CD4-positive, alpha-beta T cell (primary cell): ENCODE results near the gene PSMD5. TPM values are rescaled to one million over a fixed set of nuclear protein-coding genes. Genes with fewer than 3 reads are reported as not detected.

Experiments
- ATAC-seq: fragments of 200-7000 bp; cut with Tn5 transposase; one replicate; pipeline ENCODE4 v1.10.0; 2022; ENCODE audit warnings: mild to moderate bottlenecking; ENCODE audit not compliant: poor library complexity
- CTCF ChIA-PET: fragments of 350-600 bp; sonication (Branson Sonifier 250); formaldehyde crosslinking; loops from one replicate; lab custom pipeline; 2021; ENCODE audit warnings: antibody characterized with exemption, inconsistent platforms; lab: Charles Lee
- POLR2A ChIA-PET: fragments of 350-600 bp; sonication (Branson Sonifier 250); formaldehyde crosslinking; loops from one replicate; lab custom pipeline; 2021; ENCODE audit warnings: antibody characterized with exemption, inconsistent platforms; lab: Charles Lee
- DNase-seq, 14 experiments: peaks; one replicate each; pipeline ENCODE4 v3.0.0-alpha.2; 2013 to 2020; ENCODE audit warnings: mixed read lengths in 2 of 14
- H3K27ac ChIP-seq, 2 donors: one replicate each; pipeline versions ENCODE4 v1.5.1 to v1.7.0; 2013; ENCODE audit warnings: low read length in 2 of 2, low read depth in 1 of 2, mild to moderate bottlenecking in 1 of 2
- H3K27me3 ChIP-seq, 2 experiments: 1 replicate in 1 of 2; 2 replicates in 1 of 2; pipeline versions ENCODE4 v1.6.1 to v1.7.0; 2013; ENCODE audit warnings: low read length in 2 of 2, control low read depth in 1 of 2, mild to moderate bottlenecking in 1 of 2, moderate library complexity in 1 of 2; ENCODE audit not compliant: insufficient read depth in 2 of 2, control insufficient read depth in 1 of 2
- H3K36me3 ChIP-seq: one replicate; pipeline ENCODE4 v1.6.1; 2013; ENCODE audit warnings: low read length, control low read depth; ENCODE audit not compliant: insufficient read depth
- H3K4me1 ChIP-seq: one replicate; pipeline ENCODE4 v1.6.1; 2013; ENCODE audit warnings: low read length, control low read depth; ENCODE audit not compliant: insufficient read depth
- H3K4me3 ChIP-seq: one replicate; pipeline ENCODE4 v1.5.1; 2013; ENCODE audit warnings: mild to moderate bottlenecking, low read length, moderate library complexity
- H3K9me3 ChIP-seq, 2 experiments: 1 replicate in 1 of 2; 2 replicates in 1 of 2; pipeline versions ENCODE4 v1.6.1 to v1.7.0; 2013; ENCODE audit warnings: low read length in 2 of 2, mild to moderate bottlenecking in 2 of 2, control low read depth in 1 of 2, moderate library complexity in 1 of 2; ENCODE audit not compliant: control insufficient read depth in 1 of 2, insufficient read depth in 1 of 2
- H3K27ac Mint-ChIP-seq: one replicate; pipeline ENCODE4 v1.8.0; 2020; ENCODE audit warnings: mixed read lengths
- H3K27me3 Mint-ChIP-seq: one replicate; pipeline ENCODE4 v1.8.0; 2021; ENCODE audit warnings: mixed read lengths
- H3K36me3 Mint-ChIP-seq: one replicate; pipeline ENCODE4 v1.8.0; 2021; ENCODE audit warnings: low read depth, mixed read lengths
- H3K4me1 Mint-ChIP-seq: one replicate; pipeline ENCODE4 v1.8.0; 2021; ENCODE audit warnings: low read depth, mixed read lengths
- H3K4me3 Mint-ChIP-seq: one replicate; pipeline ENCODE4 v1.8.0; 2020; ENCODE audit warnings: mild to moderate bottlenecking, mixed read lengths
- H3K9me3 Mint-ChIP-seq: one replicate; pipeline ENCODE4 v1.8.0; 2020; ENCODE audit warnings: mixed read lengths
- CTCF ChIP-seq: fragments of 200-600 bp; IDR thresholded peaks from one replicate; pipeline ENCODE4 v1.8.0; 2022; ENCODE audit warnings: antibody characterized with exemption, mild to moderate bottlenecking
- intact Hi-C, 2 experiments: fragments of 100-400 bp; cut with DNase I in 1 of 2; cut with micrococcal nuclease in 1 of 2; formaldehyde crosslinking; loops; one replicate each; pipeline versions ENCODE4 v1.15.1 to v1.9.0; 2023 to 2025; cut with DNase I, micrococcal nuclease
- total RNA-seq, 174 experiments: library from RNA in 2 of 174; stranded (reverse) in 2 of 174; gene quantifications; one replicate each; pipeline ENCODE4 v1.2.3 and lab custom pipeline; 2021 to 2026

The PSMD5 gene
- total RNA-seq, 2 experiments from 2014 or later = 35.4 to 44.3 TPM

GRCh38 chr9:120875954-120876841, 33.5 kb upstream of the PSMD5 start:
- POLR2A ChIA-PET = interaction anchor here (0.7 to 10.8 kb wide), 11 partner anchors 17 to 199 kb away, joined by 3 to 327 read pairs (median 9); partner anchors contain the start of gene TRAF1
- peak overlapping the region; percentile 87 to 93 for H3K27ac ChIP-seq
- DNase-seq = peak; percentile 53 to 93 (median 84)

DNA sequence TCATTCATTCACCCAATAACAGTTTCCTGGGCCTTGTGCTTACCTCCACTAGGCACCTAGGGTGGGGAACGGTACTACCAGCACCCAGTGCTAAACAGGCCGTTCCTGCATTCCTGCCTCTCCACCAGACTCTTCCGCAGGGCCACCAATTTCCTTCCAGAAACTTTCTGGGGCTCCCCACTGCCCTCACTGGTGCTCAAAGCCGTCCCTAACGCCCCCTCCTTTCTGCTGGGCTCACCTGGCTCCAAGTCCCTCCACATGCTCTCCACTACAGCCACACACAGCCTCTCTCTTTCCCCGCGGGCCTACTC, 32.9 kb upstream of the PSMD5 start:
- Histone ChIP-seq H3K36me3 (peaks cover 23% of the 10 kb centered on the region), H3K27ac (peak overlapping the region; percentile 82 to 93), H3K4me3 (peak overlapping the region; percentile 64), H3K4me1 (peaks cover 77% of the 10 kb centered on the region), H3K9me3 (no peaks in the 10 kb centered on the region), H3K27me3 (no peaks in the 10 kb centered on the region)
- intact Hi-C loops = loop anchor here (5.0 kb wide), 2 partner anchors 37 to 107 kb away; no protein-coding TSS in a partner anchor
- H3K9me3 Mint-ChIP-seq = no peaks in the 10 kb centered on the region
- ChIA-PET POLR2A (interaction anchor here (1.2 to 10.8 kb wide), 6 partner anchors 17 to 64 kb away, joined by 3 to 327 read pairs (median 19); partner anchors contain the start of gene TRAF1), CTCF (interaction anchor here (1.6 kb wide), 1 partner anchor 29 kb away, joined by 3 read pairs; no protein-coding TSS in a partner anchor)
- H3K36me3 Mint-ChIP-seq = peaks cover 47% of the 10 kb centered on the region
- peak overlapping the region; percentile 66 for H3K4me3 Mint-ChIP-seq
- no peaks in the 10 kb centered on the region for H3K27me3 Mint-ChIP-seq
- ATAC-seq (peak; percentile 1), DNase-seq (no peak)
- no peak for TF ChIP-seq CTCF
- peak overlapping the region; percentile 84 for H3K27ac Mint-ChIP-seq
- H3K4me1 Mint-ChIP-seq = peaks cover 69% of the 10 kb centered on the region

More at GRCh38 chr9:120875954-120876841, 33.5 kb upstream of the PSMD5 start:
- Histone ChIP-seq H3K9me3 (no peaks in the 10 kb centered on the region), H3K27me3 (no peaks in the 10 kb centered on the region), H3K4me1 (peaks cover 83% of the 10 kb centered on the region), H3K36me3 (peaks cover 20% of the 10 kb centered on the region), H3K4me3 (peak overlapping the region; percentile 64)
- Mint-ChIP-seq H3K9me3 (no peaks in the 10 kb centered on the region), H3K27me3 (no peaks in the 10 kb centered on the region), H3K27ac (peak overlapping the region; percentile 84), H3K4me1 (peaks cover 75% of the 10 kb centered on the region), H3K4me3 (peak overlapping the region; percentile 85), H3K36me3 (peaks cover 43% of the 10 kb centered on the region)
- intact Hi-C loops = loop anchor here (1.0 to 5.0 kb wide), 6 partner anchors 17 to 106 kb away; partner anchors contain the start of gene TRAF1 (in 1 of the 2)
- CTCF ChIA-PET = interaction anchor here (1.6 to 3.3 kb wide), 2 partner anchors 15 to 28 kb away, joined by 3 to 23 read pairs; no protein-coding TSS in a partner anchor
- no peak for TF ChIP-seq CTCF
- peak; percentile 49 for ATAC-seq

GRCh38 chr9:120875195-120875565, 32.5 kb upstream of the PSMD5 start:
- ATAC-seq (no peak), DNase-seq (peak in 1 of 14 experiments; percentile 33)
- Mint-ChIP-seq H3K4me1 (peaks cover 66% of the 10 kb centered on the region), H3K27ac (peak overlapping the region; percentile 84), H3K36me3 (peaks cover 47% of the 10 kb centered on the region), H3K27me3 (no peaks in the 10 kb centered on the region), H3K4me3 (peak overlapping the region; percentile 66), H3K9me3 (no peaks in the 10 kb centered on the region)
- intact Hi-C loops = loop anchor here (5.0 kb wide), 2 partner anchors 37 to 107 kb away; no protein-coding TSS in a partner anchor
- no peaks in the 10 kb centered on the region for H3K27me3 ChIP-seq
- peaks cover 27% of the 10 kb centered on the region for H3K36me3 ChIP-seq
- ChIA-PET CTCF (no interaction called here), POLR2A (interaction anchor here (1.2 to 10.8 kb wide), 5 partner anchors 18 to 64 kb away, joined by 3 to 327 read pairs (median 19); partner anchors contain the start of gene TRAF1)
- peaks cover 76% of the 10 kb centered on the region for H3K4me1 ChIP-seq
- H3K9me3 ChIP-seq = no peaks in the 10 kb centered on the region
- H3K4me3 ChIP-seq = no peak overlapping the region
- peak overlapping the region; percentile 82 to 93 for H3K27ac ChIP-seq
- TF ChIP-seq CTCF = no peak
